GM21737 (cell line): ENCODE data around the gene CTLA4.
A peak's percentile ranks its signal among the peaks of the same experiment; 100 is the strongest.
"Not testable (repeated sequence)": the region's sequence is repeated elsewhere in the genome, so short reads cannot be mapped to it uniquely, and the experiment has no call there.

ENCODE experiments used
- ATAC-seq: cut with Tn5 transposase; IDR thresholded peaks from one replicate; pipeline ENCODE4 v1.9.1; 2021; ENCODE audit warnings: mild to moderate bottlenecking, moderate library complexity; ENCODE audit not compliant: unreplicated experiment

CTLA4 gene

GRCh38 chr2:203855274-203855673 lies 12.3 kb upstream of the CTLA4 start:
- ATAC-seq = no peak

DNA sequence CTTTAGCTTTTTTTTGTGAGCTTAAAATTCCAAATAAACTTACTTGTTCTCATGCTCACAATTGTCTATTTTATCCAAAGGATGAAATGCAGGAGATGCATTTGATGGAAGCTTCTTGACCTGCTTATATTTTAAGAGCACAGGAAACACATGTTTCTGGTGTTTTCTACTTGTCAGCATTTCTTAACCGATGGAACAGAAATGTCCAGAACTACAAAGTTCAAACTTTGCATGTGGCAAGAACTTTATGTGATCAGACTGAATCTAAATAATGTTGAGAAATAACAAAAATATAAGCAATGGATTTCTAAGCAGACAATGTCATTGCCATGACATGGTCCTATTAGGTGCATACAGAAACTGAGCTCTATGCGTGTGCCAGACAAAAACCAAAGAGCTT lies 9.9 kb upstream of the CTLA4 start:
- ATAC-seq = no peak

- ATAC-seq = no peak
These were observed 9.4 kb upstream of the CTLA4 start for GRCh38 chr2:203858176-203858575.

DNA sequence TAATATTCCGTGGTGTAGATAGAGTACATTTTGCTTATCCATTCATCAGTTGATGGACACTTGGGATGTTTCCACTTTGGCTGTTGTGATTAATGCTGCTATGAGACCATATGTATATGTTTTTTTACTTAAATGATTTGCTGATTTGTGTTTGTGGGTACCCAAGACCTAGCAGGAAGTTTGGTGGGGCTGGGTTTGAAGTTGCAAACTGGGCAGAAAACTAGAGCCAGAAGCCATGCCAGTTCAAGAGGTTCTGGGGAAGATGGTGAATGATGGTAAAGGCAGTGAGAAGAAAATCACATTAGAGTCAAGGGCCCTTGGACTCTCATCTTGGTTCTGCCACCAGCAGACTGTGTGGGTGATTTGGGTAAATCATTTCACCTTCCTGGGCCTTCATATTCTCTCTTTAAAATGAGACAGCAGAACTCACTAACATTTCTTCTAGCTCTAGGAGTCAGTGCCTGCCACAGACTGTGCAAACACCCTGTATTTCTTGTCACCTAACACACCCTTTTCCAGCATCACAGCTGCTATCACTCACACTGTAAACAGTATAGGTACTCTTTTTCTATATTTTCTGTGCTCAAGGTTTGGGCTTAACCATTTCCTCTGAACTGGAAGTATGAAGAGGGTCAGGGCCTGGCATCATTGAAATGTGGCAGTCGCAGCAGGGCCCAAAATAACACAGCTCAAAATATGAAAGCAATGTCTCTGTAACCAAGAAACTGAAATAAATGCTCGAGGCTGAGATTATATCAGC lies 8.4 kb upstream of the CTLA4 start:
- no peak for ATAC-seq

GRCh38 chr2:203861197-203861596 lies 6.4 kb upstream of the CTLA4 start:
- no peak for ATAC-seq

- ATAC-seq = no peak
These were observed 6.0 kb upstream of the CTLA4 start for GRCh38 chr2:203861607-203862006.

GRCh38 chr2:203869223-203870042 lies 1.9 kb downstream of the CTLA4 start:
- ATAC-seq = no peak

GRCh38 chr2:203870481-203870880 lies 2.9 kb downstream of the CTLA4 start:
- ATAC-seq = no peak

- ATAC-seq = no peak
These were observed 3.4 kb downstream of the CTLA4 start for GRCh38 chr2:203870941-203871340.

DNA sequence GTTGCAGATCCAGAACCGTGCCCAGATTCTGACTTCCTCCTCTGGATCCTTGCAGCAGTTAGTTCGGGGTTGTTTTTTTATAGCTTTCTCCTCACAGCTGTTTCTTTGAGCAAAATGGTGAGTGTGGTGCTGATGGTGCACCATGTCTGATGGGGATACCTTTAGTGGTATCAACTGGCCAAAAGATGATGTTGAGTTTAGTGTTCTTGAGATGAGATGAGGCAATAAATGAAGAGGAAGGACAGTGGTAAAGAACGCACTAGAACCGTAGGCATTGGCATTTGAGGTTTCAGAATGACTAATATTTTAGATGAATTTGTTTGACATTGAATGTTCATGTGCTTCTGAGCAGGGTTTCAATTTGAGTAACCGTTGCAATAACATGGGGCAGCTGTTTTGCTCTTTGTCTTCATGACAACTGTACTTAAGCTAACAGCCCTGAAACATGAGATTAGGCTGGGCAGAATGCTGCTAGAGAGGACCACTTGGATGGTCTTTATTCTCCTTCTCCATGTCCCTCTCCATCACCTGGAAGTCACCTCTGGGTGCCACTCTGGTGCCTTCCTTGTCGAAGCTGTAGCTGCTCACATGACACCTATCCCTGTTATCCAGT lies 3.9 kb downstream of the CTLA4 start:
- ATAC-seq = peak; percentile 95

- no peak for ATAC-seq
These were observed 5.9 kb downstream of the CTLA4 start for GRCh38 chr2:203873461-203873860.

GRCh38 chr2:203873921-203874631 lies 6.5 kb downstream of the CTLA4 start:
- no peak for ATAC-seq

DNA sequence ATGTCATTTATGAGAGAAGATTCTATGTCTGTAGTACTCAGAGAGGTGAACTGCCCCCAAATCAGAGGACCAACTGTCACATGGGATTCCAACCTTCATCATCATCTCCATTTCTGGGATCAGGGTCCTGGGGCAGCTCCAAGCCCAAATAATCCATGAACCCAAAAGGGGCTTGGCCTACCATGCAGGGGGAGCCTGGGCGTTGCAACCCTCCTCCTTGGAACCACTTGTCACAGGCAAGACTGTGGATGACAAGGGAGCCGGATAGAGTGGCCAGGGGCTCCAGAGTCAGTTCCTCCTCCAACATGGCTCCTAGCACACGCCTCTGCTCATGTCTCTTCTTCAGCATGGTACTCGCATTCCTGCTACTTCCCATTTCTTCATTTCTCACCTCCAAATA lies 7.9 kb downstream of the CTLA4 start:
- no peak for ATAC-seq

GRCh38 chr2:203876328-203876727 lies 8.8 kb downstream of the CTLA4 start:
- ATAC-seq = no peak

GRCh38 chr2:203878063-203878462 lies 10.5 kb downstream of the CTLA4 start:
- no peak for ATAC-seq

- no peak for ATAC-seq
These were observed 13.1 kb downstream of the CTLA4 start for GRCh38 chr2:203880557-203881125.

- ATAC-seq = not testable (repeated sequence)
These were observed 13.6 kb downstream of the CTLA4 start for GRCh38 chr2:203881185-203881584.

DNA sequence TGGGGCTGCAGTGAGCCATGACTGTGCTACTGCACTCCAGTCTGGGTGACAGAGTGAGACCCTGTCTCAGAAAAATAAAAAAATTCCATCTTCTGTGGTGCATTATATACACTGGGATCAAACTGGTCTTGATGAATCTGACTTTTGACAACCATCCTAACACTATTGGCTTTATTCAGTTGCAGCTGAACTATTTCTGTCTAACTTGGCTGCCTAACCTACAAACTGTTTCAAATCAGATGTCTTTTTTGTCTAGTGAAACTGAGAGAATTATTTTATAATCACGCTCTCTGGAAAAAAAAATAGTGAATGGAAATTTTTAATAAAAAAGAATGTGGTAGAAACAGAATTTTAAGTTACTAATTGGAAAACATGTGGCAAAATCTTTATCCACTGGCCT lies 15.0 kb downstream of the CTLA4 start:
- ATAC-seq = no peak

DNA sequence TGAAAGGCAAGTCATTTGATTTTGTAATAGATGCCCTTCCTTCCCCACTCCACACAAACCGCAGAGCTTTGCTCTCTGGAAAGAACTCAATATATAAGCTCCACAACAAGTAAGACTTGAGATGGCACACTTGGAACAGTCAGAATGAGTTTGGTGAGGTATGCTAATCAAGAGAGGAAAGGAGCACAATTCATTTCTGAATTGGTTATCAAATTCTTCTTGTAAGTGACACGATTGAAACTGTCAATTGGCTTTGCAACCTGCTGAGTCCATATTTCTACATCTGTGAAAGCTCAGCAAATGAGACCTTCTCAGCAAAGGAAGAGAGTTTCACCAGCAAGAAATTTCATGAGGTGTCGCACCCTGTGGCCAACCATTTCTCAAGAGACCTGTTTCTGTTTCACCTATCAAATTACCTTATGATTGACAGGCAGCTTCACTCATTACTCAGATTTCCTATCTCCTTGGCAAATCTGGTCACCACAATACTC lies 19.1 kb downstream of the CTLA4 start:
- no peak for ATAC-seq

DNA sequence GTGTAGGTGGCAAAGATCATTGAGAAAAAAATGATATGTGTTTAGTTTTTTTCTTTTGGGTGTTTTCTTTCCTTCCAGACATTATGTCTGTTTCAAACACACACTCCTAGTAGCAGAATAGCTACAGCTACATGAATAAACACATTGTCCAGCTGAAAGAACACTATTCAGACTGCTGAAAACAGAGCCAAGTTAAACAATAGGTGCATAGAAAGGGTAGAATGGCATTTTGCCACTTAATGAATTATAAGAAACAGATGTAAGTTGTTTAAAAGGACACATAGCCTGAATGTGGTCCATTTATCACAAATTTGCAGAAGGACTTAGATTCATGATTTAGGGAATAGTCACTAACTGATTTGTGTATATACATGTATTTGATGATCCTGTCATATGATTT lies 20.1 kb downstream of the CTLA4 start:
- ATAC-seq = no peak

DNA sequence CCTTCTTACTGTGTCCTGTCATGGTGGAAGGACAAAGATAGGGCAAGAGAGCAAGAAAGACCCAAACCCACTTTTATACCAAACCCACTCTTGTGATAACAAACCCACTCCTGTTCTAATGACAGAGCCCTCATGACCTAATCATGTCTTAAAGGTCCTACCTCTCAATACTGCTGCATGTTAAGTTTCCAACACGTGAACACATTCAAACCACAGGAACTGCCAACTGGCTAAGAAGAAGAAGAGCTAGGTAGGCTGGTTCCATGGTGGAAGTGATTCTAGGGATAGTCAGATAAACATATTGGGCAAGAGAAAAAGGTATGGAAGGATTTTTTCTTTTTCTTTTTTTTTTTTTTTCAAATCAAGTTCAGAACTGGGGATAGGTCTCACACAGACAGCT lies 22.0 kb downstream of the CTLA4 start:
- ATAC-seq = no peak
